ENCODE measurements around the gene GPANK1.

The GPANK1 gene

GRCh38 chr6:31636698-31637596 is 27.9 kb downstream of the GPANK1 start:
- DNase-seq = no peak

GRCh38 chr6:31634969-31635575 is 29.7 kb downstream of the GPANK1 start:
- DNase-seq = no peak

DNA sequence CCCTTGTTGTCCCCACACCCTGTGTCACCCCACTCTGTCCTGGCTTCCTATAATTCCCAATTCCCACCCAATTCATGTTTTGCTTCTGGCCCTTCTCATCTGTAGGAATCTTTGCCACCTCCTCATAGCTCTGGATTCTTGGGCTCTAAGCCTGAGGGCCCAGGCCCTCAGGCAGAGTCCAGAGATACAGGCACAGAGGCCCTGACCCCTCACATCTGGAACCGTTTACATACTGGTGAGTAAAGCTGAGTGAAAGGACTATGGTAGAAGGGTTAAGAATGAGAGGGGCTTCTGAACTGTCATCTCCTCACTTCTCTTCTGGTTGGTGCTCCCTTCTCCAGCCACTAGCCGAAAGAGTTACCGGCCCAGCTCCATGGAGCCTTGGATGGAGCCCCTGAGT is 30.7 kb downstream of the GPANK1 start:
- DNase-seq = no peak

- no peak for DNase-seq
Measured at GRCh38 chr6:31633447-31633846, 31.4 kb downstream of the GPANK1 start.

GRCh38 chr6:31632279-31632946 is 32.4 kb downstream of the GPANK1 start:
- DNase-seq = no peak

DNA sequence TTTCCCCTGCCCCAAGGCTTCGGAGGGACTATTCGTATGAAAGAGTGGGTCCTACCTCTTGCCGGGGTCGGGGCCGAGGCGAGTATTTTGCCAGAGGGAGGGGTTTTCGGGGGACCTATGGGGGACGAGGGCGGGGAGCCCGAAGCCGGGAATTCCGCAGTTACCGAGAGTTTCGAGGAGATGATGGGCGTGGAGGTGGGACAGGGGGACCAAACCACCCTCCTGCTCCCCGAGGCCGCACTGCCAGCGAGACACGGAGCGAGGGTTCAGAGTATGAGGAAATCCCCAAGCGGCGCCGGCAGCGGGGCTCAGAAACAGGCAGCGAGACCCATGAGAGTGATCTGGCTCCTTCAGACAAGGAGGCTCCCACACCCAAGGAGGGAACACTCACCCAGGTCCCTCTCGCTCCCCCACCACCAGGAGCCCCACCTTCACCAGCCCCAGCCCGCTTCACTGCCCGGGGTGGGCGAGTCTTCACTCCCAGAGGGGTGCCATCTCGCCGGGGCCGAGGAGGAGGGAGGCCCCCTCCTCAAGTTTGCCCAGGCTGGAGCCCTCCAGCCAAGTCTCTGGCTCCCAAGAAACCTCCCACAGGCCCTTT is 33.0 kb downstream of the GPANK1 start:
- no peak for DNase-seq

DNA sequence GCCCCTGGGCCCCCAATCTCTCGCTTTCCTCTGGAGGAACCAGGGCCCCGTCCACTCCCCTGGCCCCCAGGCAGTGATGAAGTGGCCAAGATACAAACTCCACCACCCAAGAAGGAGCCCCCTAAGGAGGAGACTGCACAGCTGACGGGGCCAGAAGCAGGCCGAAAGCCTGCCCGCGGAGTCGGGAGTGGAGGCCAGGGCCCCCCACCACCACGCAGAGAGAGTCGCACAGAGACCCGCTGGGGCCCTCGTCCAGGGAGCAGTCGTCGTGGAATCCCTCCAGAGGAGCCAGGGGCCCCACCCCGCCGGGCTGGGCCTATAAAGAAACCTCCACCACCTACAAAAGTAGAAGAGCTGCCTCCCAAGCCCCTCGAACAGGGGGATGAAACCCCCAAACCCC is 33.6 kb downstream of the GPANK1 start:
- no peak for DNase-seq

DNA sequence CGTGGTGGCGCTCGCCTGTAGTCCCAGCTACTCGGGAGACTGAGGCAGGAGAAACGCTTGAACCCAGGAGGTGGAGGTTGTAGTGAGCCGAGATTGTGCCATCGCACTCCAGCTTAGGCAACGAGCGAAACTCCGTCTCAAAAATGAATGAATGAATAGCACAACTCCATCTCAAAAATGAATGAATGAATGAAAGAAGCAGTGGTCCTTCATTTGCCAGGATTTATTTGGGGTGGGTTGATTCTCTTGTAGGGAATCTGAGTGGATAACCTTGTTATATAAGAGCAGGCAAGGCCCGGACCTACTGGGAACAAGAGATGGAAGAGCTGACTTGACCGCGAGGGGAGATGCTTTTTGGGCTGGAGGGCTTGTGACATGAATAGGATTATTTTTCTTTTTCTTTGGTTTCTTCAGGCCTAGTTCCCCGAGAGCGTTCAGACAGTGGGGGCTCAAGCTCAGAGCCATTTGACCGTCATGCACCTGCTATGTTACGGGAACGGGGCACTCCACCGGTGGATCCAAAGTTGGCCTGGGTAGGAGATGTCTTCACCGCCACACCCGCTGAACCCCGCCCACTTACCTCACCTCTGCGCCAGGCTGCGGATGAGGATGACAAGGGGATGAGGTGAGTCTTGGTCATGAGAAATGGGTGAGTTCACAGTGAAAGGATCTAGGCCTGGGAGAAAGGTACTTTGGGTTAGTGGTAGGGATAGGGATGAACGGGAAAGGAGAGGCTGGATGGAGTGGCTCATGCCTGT is 34.4 kb downstream of the GPANK1 start:
- no peak for DNase-seq

DNA sequence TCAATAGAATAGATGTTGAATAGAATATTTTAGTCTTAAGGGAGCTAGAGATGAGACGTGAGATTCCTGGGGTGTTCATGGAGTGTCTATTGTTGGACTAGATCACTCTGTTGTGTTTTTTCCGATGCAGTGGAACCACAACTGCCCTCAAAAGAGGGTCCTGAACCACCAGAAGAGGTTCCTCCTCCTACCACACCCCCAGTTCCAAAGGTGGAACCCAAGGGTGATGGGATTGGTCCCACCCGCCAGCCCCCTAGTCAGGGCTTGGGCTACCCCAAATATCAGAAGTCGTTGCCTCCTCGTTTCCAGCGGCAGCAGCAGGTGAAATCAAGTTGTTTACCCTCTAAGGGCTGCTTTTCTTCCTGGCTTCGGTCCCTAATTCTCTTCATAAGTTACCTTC is 35.8 kb downstream of the GPANK1 start:
- DNase-seq = no peak

DNA sequence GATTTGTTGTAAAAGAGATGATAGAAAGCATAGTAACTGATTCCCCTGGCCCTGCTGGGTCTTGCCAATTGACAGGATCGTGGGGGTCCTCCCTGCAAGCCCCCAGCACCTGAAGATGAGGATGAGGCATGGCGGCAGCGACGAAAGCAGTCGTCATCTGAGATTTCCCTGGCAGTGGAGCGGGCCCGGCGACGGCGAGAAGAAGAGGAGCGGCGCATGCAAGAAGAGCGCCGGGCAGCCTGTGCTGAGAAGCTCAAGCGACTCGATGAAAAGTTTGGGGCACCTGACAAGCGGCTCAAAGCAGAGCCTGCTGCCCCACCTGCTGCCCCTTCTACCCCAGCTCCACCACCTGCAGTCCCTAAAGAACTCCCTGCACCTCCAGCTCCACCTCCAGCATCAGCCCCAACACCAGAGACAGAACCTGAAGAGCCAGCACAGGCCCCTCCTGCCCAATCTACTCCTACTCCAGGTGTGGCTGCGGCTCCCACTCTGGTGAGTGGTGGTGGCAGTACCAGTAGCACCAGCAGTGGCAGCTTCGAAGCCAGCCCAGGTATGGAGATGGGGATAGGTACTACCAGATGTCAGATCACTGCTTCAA is 37.0 kb downstream of the GPANK1 start:
- DNase-seq = no peak

GRCh38 chr6:31626952-31627351 is 37.8 kb downstream of the GPANK1 start:
- no peak for DNase-seq

DNA sequence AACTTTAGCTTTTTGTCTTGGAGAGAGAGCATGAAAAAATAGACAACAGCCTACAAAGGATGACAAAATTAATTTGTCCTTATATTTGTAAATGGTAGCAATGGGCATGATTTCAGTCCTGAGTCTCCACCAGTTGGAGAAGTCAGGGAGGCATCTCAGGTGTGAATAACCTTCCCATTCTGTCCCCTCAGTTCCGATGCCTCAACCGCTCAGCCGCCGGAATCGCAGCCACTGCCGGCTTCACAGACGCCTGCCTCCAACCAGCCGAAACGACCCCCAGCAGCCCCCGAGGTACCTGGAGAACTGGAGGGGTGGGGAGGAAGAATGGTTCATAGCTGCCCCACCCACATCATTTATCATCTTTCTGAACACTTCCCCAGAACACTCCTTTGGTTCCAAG is 40.7 kb downstream of the GPANK1 start:
- DNase-seq = no peak

- DNase-seq = no peak
Measured at GRCh38 chr6:31622684-31623091, 42.1 kb downstream of the GPANK1 start.

GRCh38 chr6:31621991-31622390 is 42.8 kb downstream of the GPANK1 start:
- DNase-seq = no peak

GRCh38 chr6:31621320-31621939 is 43.4 kb downstream of the GPANK1 start:
- DNase-seq = no peak

DNA sequence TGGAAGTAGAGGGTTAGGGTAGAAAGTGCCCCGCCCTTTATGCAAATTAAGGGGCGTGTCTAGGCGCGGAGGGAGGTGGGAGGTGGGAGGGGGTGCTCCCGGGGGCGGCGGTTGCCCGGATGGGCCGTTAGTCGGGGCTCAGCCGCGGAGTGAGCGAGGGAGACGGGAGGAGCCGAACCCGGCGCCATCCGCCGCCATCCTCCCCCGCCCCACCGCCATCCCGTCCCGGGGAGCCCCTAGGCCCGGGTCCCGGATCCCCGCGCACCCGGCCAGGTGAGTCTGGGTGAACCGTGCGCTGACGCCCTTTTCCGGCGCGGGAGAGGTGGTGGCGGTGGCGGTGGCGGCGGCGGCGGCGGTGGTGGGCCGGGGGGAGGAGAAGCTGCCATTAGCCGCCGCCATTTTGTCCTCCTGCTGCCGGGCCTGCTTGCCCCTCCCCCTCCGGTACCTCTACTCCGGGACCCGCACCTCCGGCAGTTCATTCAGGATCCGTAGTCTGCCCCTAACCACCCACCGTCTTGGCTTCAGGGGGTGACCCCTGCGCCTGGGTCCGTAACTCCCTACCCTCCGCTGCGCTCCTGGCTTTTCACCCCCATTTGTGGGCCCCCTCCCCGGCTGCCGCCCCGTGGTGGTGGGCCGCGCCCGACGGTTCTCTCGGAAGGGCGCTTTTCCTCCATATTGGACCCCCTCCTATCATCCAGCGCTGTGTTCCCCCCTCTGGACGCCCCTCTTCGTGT is 44.0 kb downstream of the GPANK1 start, which contains the start of gene PRRC2A:
Gene PRRC2A (plus strand): TSS at position 130 of the 734 bp plus-strand sequence. CDS start 2,075 bp downstream, outside the sequence.
- DNase-seq = peak; percentile 62

GRCh38 chr6:31619805-31620585 is 44.8 kb downstream of the GPANK1 start:
- DNase-seq = peak; percentile 98

DNA sequence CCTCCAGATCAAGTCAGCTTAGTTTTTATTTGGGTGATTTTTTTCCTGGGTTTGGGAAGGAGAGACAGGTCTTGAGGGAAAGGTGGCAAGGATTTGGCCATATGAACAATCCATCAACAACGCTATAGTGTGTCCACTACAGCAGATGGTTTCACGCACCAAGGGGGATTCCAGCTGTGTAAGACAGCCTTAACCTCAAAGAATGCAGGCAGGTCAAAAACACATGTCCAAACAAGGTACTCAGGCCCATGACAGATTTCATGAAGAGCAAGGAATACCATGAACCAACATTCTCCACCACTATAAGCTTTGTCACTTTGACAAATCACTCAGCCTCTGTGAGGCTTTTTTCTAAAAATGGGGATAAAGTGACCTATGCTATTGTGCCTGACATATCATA is 47.8 kb downstream of the GPANK1 start:
- no peak for DNase-seq

DNA sequence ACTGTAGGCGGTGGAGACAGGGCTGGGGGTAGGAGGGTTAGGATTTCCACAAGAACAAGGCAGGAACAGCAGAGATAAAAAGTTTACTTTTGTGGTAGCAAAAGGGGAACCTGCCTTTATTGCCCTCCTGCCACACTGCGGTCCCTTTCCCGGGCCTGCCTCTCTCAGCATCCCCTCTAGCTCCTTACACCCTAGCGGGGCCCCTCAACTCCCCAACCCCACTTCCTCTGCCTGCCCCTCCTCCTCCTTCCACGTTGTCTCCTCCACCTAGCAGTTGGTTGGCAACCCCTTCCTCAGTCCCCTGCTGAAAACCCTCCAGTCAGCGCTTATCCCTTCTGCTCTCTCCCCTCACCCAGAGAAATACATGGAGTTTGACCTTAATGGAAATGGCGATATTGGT is 49.0 kb downstream of the GPANK1 start:
- DNase-seq = no peak
